Activated CD8-positive, alpha-beta memory T cell treated with anti-CD3 and anti-CD28 coated beads for 48 hours (primary cell): ENCODE measurements around the gene KIF25.

Experiments
- DNase-seq, 3 experiments: peaks; one replicate each; pipeline ENCODE4 v3.0.0-alpha.2; 2020; ENCODE audit warnings: low read depth in 2 of 3, low spot score in 2 of 3

KIF25 gene

GRCh38 chr6:168035098-168035660, 37.7 kb downstream of the KIF25 start:
- DNase-seq: no peak

GRCh38 chr6:168035661-168036545, 38.4 kb downstream of the KIF25 start:
- DNase-seq: no peak

- DNase-seq: no peak
These were observed 39.8 kb downstream of the KIF25 start for GRCh38 chr6:168037242-168037641.

- DNase-seq: no peak
These were observed 40.4 kb downstream of the KIF25 start for GRCh38 chr6:168037856-168038255.

- no peak for DNase-seq
These were observed 41.2 kb downstream of the KIF25 start for GRCh38 chr6:168038576-168039140.

- DNase-seq: no peak
These were observed 41.8 kb downstream of the KIF25 start for GRCh38 chr6:168039301-168039700.

GRCh38 chr6:168039849-168040248, 42.4 kb downstream of the KIF25 start:
- no peak for DNase-seq

GRCh38 chr6:168040856-168041496, 43.5 kb downstream of the KIF25 start:
- no peak for DNase-seq

GRCh38 chr6:168041928-168042327, 44.5 kb downstream of the KIF25 start:
- no peak for DNase-seq

GRCh38 chr6:168042426-168043192, 45.1 kb downstream of the KIF25 start:
- DNase-seq: no peak

GRCh38 chr6:168043193-168043847, 45.8 kb downstream of the KIF25 start:
- DNase-seq: no peak

- DNase-seq: no peak
These were observed 46.5 kb downstream of the KIF25 start for GRCh38 chr6:168043848-168044415.

- no peak for DNase-seq
These were observed 47.2 kb downstream of the KIF25 start for GRCh38 chr6:168044521-168045130.

- DNase-seq: no peak
These were observed 47.7 kb downstream of the KIF25 start for GRCh38 chr6:168045141-168045691.

- DNase-seq: no peak
These were observed 48.5 kb downstream of the KIF25 start for GRCh38 chr6:168045706-168046620.

- DNase-seq: no peak
These were observed 49.2 kb downstream of the KIF25 start for GRCh38 chr6:168046696-168047095.

- DNase-seq: no peak
These were observed 50.6 kb downstream of the KIF25 start for GRCh38 chr6:168047841-168048723.

GRCh38 chr6:168048724-168049025, 51.2 kb downstream of the KIF25 start:
- no peak for DNase-seq
